ENCODE results near the gene NFE2.
"Not testable (repeated sequence)": the region's sequence is repeated elsewhere in the genome, so short reads cannot be mapped to it uniquely, and the experiment has no call there.

Gene NFE2

GRCh38 chr12:54281261-54281638 is 19.6 kb downstream of the NFE2 start:
- DNase-seq = not testable (repeated sequence)

- peak; percentile 95 to 96 for DNase-seq
These were observed 20.2 kb downstream of the NFE2 start, which contains the start of gene HNRNPA1 for GRCh38 chr12:54280468-54281260. TSS of gene HNRNPA1 (plus strand) at chr12:54280726. CDS start at chr12:54280808, 82 bp downstream.

- DNase-seq = peak; percentile 100
These were observed 21.0 kb downstream of the NFE2 start, which contains the start of gene CBX5 for GRCh38 chr12:54279632-54280467. TSS of gene CBX5 (minus strand) at chr12:54280122. CDS start at chr12:54257650, 22,472 bp downstream.

- no peak for DNase-seq
These were observed 21.6 kb downstream of the NFE2 start for GRCh38 chr12:54279227-54279631.

GRCh38 chr12:54277823-54278276 is 23.0 kb downstream of the NFE2 start:
- no peak for DNase-seq

DNA sequence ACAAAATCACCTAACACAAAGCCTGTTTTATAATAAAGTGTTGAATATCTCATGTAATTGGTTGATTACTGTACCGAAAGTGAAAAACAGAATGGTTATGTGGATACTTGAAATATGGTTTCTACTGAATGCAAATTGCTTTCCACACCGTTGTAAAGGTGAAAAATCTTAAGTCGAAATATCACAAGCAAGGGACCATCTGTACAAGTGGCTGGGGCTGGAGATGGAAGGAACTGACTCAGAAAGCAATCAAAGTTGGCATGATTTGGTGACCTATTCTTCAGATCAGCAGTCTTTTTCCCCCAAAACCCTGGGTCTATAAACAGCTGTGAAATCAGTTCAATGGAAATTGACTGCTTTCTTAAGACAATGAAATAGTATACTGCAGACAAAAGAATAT is 24.4 kb downstream of the NFE2 start:
- DNase-seq = no peak

- no peak for DNase-seq
These were observed 26.8 kb downstream of the NFE2 start for GRCh38 chr12:54273981-54274380.

- DNase-seq = no peak
These were observed 28.6 kb downstream of the NFE2 start for GRCh38 chr12:54272214-54272613.

DNA sequence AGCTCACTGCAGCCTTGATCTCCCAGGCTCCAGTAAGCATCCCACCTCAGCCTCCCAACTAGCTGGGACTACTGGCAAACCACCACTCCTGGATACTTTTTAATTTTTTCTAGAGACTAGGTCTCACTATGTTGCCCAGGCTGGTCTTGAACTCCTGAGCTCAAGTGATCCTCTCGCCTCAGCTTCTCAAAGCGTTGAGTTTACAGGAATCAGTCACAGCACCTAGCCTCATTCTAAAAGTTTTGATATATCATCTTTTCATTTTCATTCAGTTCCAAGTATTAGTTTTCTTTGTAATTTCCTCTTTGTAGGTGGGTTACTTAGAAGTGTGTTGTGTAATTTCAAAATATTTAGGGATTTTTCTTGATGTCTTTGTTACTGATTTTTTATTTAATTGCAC is 30.5 kb downstream of the NFE2 start:
- DNase-seq = no peak

DNA sequence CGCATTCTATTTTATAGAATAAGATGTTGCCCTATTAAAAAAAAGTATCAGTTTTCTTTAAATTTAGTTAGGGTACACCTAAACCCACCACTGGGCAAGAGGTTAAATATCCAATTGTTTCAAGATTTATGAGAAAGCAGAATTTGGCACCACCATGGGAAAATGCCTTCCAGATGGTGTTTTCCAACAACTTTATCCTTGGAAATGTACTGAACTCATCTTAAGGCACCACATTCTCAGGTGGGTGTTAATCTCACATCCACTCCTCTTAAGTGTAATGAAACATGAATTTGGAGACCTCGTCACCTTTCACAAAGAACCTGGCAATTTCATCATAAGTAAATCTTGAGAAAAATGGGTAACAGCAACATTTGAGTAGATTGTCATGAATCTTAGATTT is 34.0 kb downstream of the NFE2 start:
- no peak for DNase-seq

- DNase-seq = no peak
These were observed 35.4 kb downstream of the NFE2 start for GRCh38 chr12:54265364-54265812.

DNA sequence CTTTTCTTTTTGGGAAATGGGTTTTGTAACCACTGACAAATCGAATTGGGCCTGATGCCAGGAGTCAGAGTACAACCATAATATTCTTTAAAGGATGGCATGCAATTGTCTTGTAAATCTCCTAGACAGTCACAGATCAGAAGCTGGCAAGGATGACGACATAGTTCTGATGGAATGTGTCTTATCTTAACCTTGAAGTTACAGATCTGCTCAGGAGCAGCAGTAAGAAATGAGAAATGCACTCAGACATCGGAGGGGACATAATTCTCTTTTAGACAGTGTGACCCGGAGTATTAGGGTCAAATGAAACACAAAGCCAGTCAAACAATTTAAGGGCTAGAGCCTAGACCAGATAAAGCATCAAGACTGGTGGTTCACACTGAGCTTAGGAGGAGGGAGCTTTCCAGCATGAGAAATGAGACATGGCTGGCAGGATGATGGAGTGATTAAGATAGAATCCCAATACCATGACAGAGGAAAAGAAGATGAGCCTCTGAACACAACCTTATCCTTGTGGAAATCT is 38.4 kb downstream of the NFE2 start:
- DNase-seq = no peak

DNA sequence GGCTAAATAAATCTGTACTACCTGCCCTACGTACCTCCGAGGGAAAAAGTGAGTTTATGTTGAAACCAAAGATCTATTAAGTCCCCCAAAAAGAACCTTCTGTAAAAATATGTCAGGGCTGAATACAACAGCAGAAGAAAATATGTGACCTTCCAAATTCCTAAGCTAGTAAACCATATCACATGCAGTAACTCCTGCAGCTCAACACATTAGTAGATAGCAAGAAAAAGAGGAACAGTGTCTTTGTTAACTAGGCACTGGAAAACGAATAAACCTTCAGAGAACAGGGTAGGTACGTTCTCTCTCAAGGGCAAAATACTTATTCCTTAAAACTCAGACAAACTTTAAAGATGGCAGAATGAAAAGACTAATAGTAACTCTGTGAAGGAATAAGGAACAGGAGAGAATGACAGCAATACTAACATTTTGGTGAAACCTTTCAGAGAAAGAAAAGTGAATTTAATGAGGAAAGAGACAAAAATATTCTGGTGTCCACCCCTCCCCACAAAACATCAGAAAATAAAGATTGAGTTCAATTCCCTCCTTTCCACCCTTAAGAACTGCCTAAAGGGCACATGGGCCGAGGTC is 38.9 kb downstream of the NFE2 start:
- no peak for DNase-seq

- DNase-seq = peak; percentile 17 to 35
These were observed 41.4 kb downstream of the NFE2 start for GRCh38 chr12:54259194-54260011.

- DNase-seq = no peak
These were observed 42.6 kb downstream of the NFE2 start for GRCh38 chr12:54258201-54258681.

DNA sequence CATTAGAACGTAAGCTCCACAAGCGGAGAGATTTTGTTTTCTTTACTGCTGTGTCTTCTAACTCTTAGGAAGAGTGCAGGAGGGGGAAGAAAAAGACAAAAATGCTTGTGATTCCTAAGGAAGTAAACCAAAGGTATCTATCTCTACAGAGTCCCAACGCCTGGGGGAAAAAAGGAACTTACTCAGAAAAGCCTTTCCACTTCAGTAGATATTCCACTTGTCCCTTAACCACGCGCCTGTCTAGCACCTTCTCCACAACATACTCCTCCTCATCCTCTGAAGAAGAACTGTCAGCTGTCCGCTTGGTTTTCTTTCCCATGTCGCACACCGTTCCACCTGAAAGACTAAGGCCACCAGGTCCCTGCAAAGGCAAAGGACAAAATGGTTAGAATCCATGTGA is 43.5 kb downstream of the NFE2 start:
- DNase-seq = no peak

GRCh38 chr12:54253240-54253639 is 47.6 kb downstream of the NFE2 start:
- DNase-seq = no peak

DNA sequence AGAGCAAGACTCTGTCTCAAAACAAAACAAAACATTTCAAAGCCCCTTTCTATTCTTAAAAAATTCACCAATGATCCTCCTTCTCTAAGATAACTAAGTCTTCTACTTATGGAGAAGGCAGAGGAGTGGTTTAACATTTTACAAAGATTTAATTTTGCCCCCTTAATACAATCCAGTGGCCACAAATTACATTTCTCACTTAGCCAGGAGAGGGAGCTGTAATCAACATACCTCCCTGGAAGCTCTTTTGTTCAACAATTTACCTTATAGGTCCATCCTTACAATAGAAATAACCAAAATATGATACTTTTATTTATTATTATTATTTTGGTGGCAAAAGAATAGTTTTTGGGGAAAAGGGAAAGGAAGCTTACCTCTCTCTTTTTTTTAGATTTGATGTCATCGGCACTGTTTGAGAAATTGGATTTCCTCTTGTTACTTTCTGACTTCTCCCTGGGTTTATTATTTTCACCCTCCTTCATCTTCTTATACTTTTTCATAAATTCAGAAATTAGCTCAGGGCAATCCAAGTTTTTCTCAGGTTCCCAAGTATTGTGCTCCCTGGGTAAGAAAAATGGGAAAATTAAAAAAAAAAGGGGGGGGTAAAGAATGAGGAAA is 49.0 kb downstream of the NFE2 start:
- peak in 1 of 2 donors; percentile 19 for DNase-seq

DNA sequence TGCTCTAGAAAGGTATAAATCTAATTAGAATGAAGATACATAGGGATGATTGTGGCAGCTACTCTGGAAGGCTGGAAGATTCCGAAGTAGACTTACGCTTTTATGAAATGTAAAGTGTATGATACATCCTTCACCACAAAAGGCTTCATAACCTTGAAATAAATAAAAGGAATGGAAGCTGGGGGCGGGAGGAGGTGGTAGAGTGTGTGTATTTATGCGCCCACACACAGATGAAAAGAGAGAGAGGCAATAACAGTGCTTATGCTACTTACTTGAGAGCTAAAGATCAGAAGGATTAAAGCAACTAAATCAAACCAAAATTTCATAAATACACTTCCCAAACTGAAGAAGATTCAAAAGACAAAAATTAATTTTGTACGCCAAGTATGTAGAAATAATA is 51.3 kb downstream of the NFE2 start:
- peak; percentile 9 to 18 for DNase-seq

- no peak for DNase-seq
These were observed 54.7 kb downstream of the NFE2 start for GRCh38 chr12:54246011-54246641.

Measured in activated CD4-positive, alpha-beta T cell treated with anti-CD3 and anti-CD28 coated beads for 4 hours (primary cell).